GM23338 (cell line): ENCODE measurements around the gene INPP5A.

Experiments used
- CTCF ChIP-seq, 2 experiments: fragments of 200-600 bp in 1 of 2; sonication (generic) in 1 of 2; conservative IDR thresholded peaks; 2 replicates each; pipeline versions ENCODE4 v1.5.1 to v1.6.1; 2016 to 2017; ENCODE audit warnings: antibody characterized with exemption in 2 of 2, low read depth in 2 of 2, mild to moderate bottlenecking in 2 of 2, moderate library complexity in 1 of 2
- JUNB ChIP-seq: IDR thresholded peaks from one replicate; pipeline ENCODE4 v1.6.1; 2016; ENCODE audit warnings: antibody characterized with exemption; ENCODE audit not compliant: unreplicated experiment
- REST ChIP-seq: IDR thresholded peaks from one replicate; pipeline ENCODE4 v1.6.1; 2018; ENCODE audit warnings: antibody characterized with exemption; ENCODE audit not compliant: unreplicated experiment

- TF ChIP-seq REST (no peak), CTCF (conservative IDR thresholded peaks at IDR 0.05; ENCODE audit: low read depth in 2 of 2) (no peak), JUNB (no peak)
Observed at GRCh38 chr10:132677096-132677472, 139.5 kb downstream of the INPP5A start.
